ENCODE results near the gene SLC25A41. TPM values are rescaled to one million over a fixed set of nuclear protein-coding genes. Genes with fewer than 3 reads are reported as not detected.

SLC25A41 gene
- total and polyA plus RNA-seq, 2 of the 13 experiments (the other 11 are each of a cell fraction or from before 2014, with no cell fraction given), result 0.33 to 0.95 TPM

Small RNAs within 50 kb of the gene (microRNA-seq; reads per million reads assigned to microRNA genes)
- gene MIR3940 (11.7 reads per million, percentile 47 among the genes with 10 or more reads in this experiment), gene MIR6790 (not detected), gene MIR6885 (0.68 reads per million)

Small RNAs within 50 kb of the gene (small RNA-seq; reads per million reads assigned to genes)
- 0 reads per million in 3 experiments for gene MIR6790 (ENCODE audit: insufficient read depth in 2 of 3, insufficient read length in 3 of 3, low read depth in 2 of 3, low replicate concordance in 1 of 3)
- 0 to 1.9 (median 0) reads per million in 3 experiments for gene MIR6885 (ENCODE audit: insufficient read depth in 2 of 3, insufficient read length in 3 of 3, low read depth in 2 of 3, low replicate concordance in 1 of 3)

Other genes with a start within 250 kb of the SLC25A41 start
- 11.6 and 12.2 TPM in 2 replicates for gene MLLT1, start 153.8 kb downstream of the SLC25A41 start, total RNA-seq (2016; rRNA removed; fragmentation: Illumina TruSeq; extraction: Trizol)
- 11.7 and 12.7 TPM in 2 replicates for gene MLLT1, start 153.8 kb downstream of the SLC25A41 start, polyA plus RNA-seq (2011; rRNA removed)
- gene ACER1, start 100.2 kb downstream of the SLC25A41 start, total RNA-seq (2016; rRNA removed; fragmentation: Illumina TruSeq; extraction: Trizol), result not detected in 2 replicates
- not detected in 2 replicates for gene ACER1, start 100.2 kb downstream of the SLC25A41 start, polyA plus RNA-seq (2011; rRNA removed)
- 45.3 and 46.6 TPM in 2 replicates for gene CLPP, start 72.2 kb downstream of the SLC25A41 start, total RNA-seq (2016; rRNA removed; fragmentation: Illumina TruSeq; extraction: Trizol)
- 68.4 and 72.3 TPM in 2 replicates for gene CLPP, start 72.2 kb downstream of the SLC25A41 start, polyA plus RNA-seq (2011; rRNA removed)
- 45.9 and 48.3 TPM in 2 replicates for gene ALKBH7, start 61.0 kb downstream of the SLC25A41 start, total RNA-seq (2016; rRNA removed; fragmentation: Illumina TruSeq; extraction: Trizol)
- 29.6 and 36.8 TPM in 2 replicates for gene ALKBH7, start 61.0 kb downstream of the SLC25A41 start, polyA plus RNA-seq (2011; rRNA removed)
- gene PSPN, start 57.8 kb downstream of the SLC25A41 start, total RNA-seq (2016; rRNA removed; fragmentation: Illumina TruSeq; extraction: Trizol), result 0.95 and 1.1 TPM in 2 replicates
- gene PSPN, start 57.8 kb downstream of the SLC25A41 start, polyA plus RNA-seq (2011; rRNA removed), result 0.69 and 0.98 TPM in 2 replicates
- gene GTF2F1, start 40.6 kb downstream of the SLC25A41 start, total RNA-seq (2016; rRNA removed; fragmentation: Illumina TruSeq; extraction: Trizol), result 30.7 and 34.1 TPM in 2 replicates
- gene GTF2F1, start 40.6 kb downstream of the SLC25A41 start, polyA plus RNA-seq (2011; rRNA removed), result 26.0 and 27.8 TPM in 2 replicates
- gene KHSRP, start 9.0 kb downstream of the SLC25A41 start, total RNA-seq (2016; rRNA removed; fragmentation: Illumina TruSeq; extraction: Trizol), result 129 and 160 TPM in 2 replicates
- 72.1 and 80.8 TPM in 2 replicates for gene KHSRP, start 9.0 kb downstream of the SLC25A41 start, polyA plus RNA-seq (2011; rRNA removed)
- gene SLC25A23, start 26.0 kb upstream of the SLC25A41 start, total RNA-seq (2016; rRNA removed; fragmentation: Illumina TruSeq; extraction: Trizol), result 15.2 and 16.5 TPM in 2 replicates
- gene SLC25A23, start 26.0 kb upstream of the SLC25A41 start, polyA plus RNA-seq (2011; rRNA removed), result 12.4 and 13.2 TPM in 2 replicates
- 21.9 and 25.6 TPM in 2 replicates for gene CRB3, start 30.5 kb upstream of the SLC25A41 start, total RNA-seq (2016; rRNA removed; fragmentation: Illumina TruSeq; extraction: Trizol)
- 10.6 and 12.5 TPM in 2 replicates for gene CRB3, start 30.5 kb upstream of the SLC25A41 start, polyA plus RNA-seq (2011; rRNA removed)
- 0.04 TPM in 1 of 2 replicates, not detected in the other for gene DENND1C, start 48.0 kb upstream of the SLC25A41 start, total RNA-seq (2016; rRNA removed; fragmentation: Illumina TruSeq; extraction: Trizol)
- gene DENND1C, start 48.0 kb upstream of the SLC25A41 start, polyA plus RNA-seq (2011; rRNA removed), result 0.73 and 0.90 TPM in 2 replicates
- not detected in 2 replicates for gene TUBB4A, start 68.5 kb upstream of the SLC25A41 start, total RNA-seq (2016; rRNA removed; fragmentation: Illumina TruSeq; extraction: Trizol)
- gene TUBB4A, start 68.5 kb upstream of the SLC25A41 start, polyA plus RNA-seq (2011; rRNA removed), result 0.21 TPM in 1 of 2 replicates, not detected in the other
- 0.20 and 1.0 TPM in 2 replicates for gene TNFSF9, start 97.3 kb upstream of the SLC25A41 start, total RNA-seq (2016; rRNA removed; fragmentation: Illumina TruSeq; extraction: Trizol)
- gene TNFSF9, start 97.3 kb upstream of the SLC25A41 start, polyA plus RNA-seq (2011; rRNA removed), result 1.5 and 1.8 TPM in 2 replicates
- gene CD70, start 157.4 kb upstream of the SLC25A41 start, total RNA-seq (2016; rRNA removed; fragmentation: Illumina TruSeq; extraction: Trizol), result not detected in 2 replicates
- gene CD70, start 157.4 kb upstream of the SLC25A41 start, polyA plus RNA-seq (2011; rRNA removed), result 0.13 and 0.51 TPM in 2 replicates
- 0.17 and 0.49 TPM in 2 replicates for gene TNFSF14, start 236.4 kb upstream of the SLC25A41 start, total RNA-seq (2016; rRNA removed; fragmentation: Illumina TruSeq; extraction: Trizol)
- gene TNFSF14, start 236.4 kb upstream of the SLC25A41 start, polyA plus RNA-seq (2011; rRNA removed), result 9.1 and 10.0 TPM in 2 replicates

Data from HepG2 (cell line).